LoVo (cell line): Measurements from ENCODE around the gene LCTL.
"Not testable (repeated sequence)": the region's sequence is repeated elsewhere in the genome, so short reads cannot be mapped to it uniquely, and the experiment has no call there.

Experiments used
- DNase-seq: peaks from one replicate; pipeline ENCODE4 v3.0.0-alpha.2; 2016; ENCODE audit warnings: low spot score

LCTL gene

DNA sequence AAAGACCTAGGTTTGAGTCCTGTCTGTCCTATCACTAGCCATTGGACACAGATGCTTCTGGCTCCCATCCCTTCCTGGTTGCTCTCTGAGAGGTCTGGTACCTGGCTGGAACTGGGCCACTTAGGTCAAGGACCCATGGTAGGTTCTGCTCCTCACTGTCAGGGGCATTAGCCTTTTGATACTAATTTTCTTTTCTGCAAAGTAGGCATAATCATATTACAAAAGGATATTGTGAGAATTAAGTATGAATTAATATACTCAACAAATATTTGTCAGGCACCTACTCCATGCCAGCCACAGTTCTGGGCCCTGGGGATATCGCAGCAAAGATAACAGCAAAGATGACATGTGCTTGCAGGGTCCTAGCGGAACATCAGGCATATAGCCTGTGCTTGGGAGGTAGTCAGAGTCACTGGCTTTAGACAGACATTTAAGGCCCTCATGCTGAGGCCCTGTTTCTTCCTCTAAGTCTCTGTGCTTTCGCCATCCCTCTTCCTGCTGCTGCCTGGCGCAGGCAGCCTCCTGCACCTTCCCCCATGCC, 25.6 kb upstream of the LCTL start:
- DNase-seq: no peak

DNA sequence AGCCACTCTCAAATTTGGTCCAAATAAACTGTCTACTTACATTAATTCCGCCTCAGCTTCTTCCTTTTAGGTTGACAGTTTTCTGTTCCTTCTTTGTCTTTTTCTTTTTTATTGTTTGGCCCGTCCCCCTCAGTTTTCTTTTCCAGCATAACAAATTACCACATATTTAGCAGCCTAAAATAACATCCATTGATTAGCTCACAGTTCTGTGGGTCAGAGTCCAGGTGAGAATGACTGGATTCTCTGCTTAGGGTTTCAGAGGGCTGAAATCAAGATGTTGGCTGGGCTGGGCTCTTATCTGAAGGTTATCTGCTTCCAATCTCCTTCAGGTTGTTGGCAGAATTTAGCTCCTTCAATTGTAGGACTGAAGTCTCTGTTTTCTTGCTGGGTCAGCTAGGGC, 24.6 kb upstream of the LCTL start:
- DNase-seq: no peak

DNA sequence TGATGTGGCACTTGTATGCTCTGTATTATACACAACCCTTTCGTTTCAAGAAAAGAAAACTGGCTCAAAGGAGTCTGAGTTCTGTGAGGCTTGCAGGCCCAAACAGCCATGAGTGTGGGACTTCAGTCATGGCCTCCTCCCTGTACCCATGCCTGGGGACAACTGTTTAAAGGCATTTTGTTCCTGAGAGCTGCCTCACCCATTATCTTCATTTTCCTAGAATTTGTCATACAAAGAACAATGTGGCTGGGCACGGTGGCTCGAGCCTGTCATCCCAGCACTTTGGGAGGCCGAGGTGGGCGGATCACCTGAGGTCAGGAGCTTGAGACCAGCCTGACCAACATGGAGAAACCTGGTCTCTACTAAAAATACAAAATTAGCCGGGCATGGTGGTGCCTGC, 23.6 kb upstream of the LCTL start:
- DNase-seq: not testable (repeated sequence)

DNA sequence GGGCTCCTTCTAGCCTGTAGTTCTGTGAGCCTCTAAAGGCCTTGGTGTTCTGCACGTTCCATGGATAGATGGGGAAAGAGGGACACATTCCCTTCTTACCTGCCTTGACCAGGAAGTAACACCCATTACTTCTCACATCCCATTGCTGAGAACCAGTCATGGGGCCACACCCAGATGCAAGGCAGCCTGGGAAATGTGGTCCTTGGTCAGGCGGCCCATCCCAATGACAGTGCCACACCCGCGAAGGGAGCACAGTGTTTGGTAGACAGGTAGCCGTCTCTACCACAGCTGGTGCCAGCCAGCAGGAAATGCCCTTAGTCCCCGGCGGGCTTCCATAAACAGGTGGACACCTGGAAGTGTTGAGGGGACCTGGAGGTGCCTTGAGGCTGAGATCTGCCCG, 23.2 kb upstream of the LCTL start:
- DNase-seq: no peak

DNA sequence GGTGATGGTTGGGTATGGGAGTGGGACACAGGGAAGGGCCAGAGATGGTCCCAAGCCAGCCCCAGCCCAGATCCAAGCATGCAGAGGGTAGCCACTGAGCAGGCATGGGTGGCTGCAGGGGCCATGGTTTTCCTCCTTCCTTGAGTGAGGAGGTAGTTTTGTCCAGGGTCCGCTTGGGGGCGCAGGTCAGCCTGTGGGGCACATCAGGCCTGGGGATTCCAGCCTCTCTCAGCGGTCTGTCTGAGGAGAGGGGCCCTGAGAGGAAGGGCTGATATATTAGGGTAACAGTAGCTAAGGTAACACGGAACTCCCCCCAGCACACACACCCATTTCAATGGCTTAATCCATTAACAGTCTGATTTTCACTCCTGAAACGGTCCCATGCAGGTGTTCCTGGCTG, 22.7 kb upstream of the LCTL start:
- DNase-seq: no peak

DNA sequence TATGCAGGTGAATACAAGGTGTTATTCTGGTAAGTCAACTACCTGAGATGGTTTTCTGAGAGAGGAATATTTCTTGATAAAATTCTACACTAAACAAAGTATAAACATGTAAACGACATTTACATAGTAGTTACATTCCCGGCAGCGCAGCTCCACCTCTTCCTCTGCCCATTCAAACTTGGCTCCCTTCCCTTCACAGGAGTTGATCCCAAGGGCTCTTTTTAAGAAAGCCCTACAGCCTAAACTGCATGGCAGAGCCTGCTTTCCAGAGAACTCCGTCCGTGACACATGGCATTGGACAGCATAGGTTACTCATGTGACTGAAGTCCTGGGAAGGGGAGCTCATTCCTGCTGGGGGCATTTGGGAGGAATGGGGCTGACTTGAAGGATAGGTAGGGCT, 22.0 kb upstream of the LCTL start:
- DNase-seq: no peak

DNA sequence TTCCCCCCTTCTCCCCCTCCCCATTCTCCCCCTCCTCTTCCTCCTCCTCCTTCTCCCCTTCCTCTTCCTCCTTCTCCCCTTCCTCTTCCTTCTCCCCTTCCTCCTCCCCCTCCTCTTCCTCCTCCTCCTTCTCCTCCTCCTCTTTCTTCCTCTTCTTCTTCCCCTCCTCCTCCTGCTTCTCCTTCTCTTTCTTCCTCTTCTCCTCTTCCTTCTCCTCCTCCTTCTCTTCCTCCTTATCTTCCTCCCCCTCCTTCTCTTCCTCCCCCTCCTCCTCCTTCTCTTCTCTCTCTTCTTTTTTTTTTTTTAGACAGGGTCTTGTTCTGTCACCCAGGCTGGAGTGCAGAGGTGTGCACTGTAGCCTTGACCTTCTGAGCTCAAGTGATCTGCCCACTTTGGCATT, 21.2 kb upstream of the LCTL start:
- DNase-seq: no peak

DNA sequence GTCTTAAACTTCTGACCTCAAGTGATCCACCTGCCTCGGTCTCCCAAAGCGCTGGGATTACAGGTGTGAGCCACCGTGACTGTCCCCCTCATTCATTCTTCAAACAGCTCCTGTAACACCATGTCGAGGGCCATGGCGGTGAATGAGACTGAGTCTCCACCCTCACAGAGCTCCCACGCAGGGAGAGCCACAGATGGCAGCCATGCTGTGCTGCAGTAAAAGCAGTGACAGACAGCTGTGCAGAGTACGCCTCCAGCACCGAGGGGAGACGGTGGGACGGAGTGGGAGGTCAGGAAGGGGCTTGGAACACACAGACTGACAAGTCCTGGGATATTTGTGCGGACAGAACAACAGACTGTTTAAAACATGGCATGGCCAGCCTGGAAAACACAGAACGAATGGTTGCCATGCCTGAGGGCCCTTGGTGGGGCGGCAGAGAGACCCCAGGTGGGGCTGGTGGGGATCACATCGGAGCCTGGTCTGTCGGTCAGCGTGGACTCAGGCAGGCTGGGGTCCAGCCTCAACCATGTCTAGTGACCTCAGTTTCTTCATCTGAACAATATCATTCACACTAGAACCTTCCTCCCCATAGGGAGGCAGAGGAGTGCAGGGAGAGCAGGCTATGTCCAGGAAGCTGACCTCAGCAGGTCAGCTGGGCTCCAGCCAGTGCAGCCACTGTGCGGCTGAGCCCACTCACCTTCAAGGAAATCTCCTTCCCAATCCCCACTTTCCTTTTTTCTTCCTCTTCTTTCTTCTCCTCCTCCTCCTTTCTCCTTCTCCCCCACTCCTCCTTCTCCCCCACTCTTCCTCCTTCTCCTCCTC, 20.6 kb upstream of the LCTL start:
- DNase-seq: no peak

DNA sequence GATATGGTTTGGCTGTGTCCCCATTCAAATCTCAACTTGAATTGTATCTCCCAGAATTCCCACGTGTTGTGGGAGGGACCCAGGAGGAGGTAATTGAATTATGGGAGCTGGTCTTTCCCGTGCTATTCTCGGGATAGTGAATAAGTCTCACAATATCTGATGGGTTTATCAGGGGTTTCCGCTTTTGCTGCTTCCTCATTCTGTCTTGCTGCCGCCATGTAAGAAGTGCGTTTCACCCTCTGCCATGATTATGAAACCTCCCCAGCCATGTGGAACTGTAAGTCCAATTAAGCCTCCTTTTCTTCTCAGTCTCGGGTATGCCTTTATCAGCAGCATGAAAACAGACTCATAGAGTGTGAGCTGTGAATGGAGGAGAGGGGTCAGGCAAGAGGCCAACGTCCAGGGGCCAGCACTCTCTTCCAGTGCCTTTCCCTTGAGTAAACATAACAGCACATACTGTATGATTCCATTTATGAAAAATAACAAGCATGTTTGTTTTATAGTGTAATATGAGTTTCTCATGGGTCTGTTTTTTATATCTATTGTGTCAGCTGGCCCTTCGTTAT, 16.3 kb upstream of the LCTL start:
- DNase-seq: no peak

DNA sequence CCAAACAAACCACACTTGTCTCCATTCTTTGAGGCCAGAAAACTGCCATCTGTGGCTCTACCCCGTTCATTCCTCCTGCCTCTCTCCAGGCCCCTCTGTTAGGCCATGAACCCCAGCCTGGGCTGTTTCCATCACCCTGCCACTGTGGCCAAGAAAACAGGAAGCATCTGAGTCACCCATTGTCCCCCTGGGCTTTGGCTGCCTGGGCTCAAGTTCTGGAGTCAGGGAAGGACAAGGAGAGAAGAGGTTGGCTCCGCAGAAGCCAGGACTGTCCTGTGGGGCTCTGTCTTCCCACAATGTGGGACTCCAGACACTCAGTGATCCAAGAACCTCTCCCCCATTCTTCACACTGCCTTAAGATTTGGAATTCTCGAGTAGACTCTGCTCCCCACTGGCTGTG, 14.8 kb upstream of the LCTL start:
- DNase-seq: no peak

DNA sequence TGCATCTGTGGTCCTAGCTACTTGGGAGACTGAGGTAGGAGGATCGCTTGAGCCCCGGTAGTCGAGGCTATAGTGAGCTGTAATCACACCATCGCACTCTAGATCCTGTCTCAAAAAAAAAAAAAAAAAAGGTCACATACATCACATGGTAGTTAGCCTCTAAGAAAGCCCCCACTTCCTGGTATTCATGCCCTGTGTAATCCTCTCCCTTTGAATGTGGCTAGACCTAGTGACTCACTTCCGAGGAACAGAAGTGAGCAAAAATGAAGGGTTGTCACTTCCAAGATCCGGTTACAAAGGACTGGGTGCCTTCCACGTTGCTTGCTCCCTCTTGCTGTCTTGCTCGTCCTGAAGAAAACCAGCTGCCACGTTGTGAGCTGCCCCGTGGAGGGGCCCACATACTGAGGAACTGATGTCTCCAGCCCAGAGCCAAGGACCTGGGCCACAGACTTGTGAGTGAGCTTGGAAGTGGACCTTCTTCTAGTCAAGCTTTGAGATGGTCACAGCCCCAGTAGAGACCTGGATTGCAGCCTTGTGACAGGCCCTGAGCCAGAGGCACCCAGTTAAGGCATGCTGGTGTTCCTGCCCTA, 12.6 kb upstream of the LCTL start:
- DNase-seq: no peak

DNA sequence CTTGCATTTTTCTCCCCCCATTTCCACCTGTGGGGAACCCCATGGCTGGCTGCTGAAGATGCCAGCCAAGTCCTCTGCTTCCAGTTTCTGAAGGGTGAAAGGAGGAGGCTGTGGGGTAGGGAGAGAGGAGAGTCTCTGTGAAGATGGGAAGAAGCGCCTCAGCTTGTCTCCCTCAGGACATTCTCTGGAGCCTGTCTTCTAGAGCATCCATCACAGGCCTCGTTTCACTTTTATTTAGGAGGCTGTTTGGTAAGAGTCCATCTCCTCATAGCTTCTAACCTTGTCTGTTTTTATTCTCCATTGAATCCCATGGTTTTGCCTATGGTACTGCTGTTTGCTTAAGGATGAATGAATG, 8.8 kb upstream of the LCTL start:
- no peak for DNase-seq

DNA sequence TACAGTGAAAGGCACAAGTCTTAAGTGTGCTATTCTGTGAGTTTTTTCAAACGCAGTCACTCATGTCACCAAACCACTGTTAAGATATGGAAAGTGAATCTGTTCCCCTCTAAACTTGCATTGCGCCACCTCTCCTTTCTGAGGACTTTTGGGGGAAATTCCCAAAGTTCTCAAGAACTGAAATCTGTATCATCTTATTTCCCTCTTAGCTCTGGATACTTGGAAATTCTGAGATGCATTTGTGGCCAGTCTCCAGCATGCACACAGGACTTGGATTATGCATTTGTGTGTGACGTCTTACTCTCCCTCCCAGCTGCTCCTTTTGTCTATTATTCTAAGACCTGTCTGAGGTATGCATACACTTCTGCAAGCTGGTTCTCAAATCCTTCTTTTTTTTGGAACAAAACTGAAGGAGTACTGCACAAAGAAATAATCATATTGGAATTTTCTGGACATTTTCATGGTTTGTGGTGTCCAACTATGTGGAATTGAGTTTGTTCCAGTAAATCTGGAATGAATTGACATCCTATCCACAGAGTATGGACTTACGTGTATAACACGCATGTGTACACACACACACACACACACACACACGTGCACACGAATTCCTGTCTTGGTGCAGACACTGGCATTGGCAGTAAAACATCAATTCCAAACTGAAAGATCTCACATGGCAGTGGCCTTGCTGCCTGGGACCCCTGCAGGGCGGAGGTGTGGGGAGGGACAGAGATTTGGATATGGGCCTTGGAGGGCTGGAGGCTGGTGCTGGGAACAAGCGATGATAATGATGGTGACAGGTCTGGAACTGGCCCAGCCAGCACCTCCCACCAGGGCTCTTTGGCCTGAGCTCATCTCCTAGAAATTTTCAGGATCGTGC, 8.2 kb upstream of the LCTL start:
- DNase-seq: no peak

DNA sequence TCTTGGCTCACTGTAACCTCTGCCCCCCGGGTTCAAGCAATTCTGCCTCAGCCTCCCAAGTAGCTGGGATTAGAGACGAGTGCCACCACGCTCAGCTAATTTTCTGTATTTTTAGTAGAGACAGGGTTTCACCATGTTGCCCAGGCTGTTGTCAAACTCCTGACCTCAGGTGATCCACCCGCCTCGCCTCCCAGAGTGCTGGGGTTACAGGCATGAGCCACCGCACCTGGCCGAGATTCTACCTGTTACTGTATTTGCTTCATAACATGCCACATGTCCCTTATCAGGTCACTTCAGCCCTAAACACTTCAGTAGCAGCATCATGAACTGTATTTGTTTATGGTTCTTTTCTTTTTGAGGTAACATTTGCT, 7.5 kb upstream of the LCTL start:
- DNase-seq: no peak

DNA sequence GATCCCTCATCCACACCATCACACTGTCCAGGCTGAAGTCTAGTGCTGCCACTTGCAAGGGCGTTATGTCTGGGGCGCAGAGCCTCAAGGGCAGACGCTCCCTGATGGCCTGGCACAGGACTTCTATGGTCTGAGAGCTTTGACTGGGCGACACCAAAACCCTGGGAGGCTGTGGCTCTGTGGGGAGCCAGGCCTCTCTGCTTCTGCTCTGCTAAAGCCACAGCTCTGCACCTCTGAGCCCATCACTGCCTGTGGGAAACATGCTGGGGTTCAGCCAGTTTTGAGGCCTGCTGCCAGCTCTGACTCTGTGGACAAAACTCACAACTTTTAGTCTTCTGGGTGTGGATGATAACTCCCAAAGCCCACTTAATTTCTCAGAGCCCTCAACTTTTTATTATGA, 6.3 kb upstream of the LCTL start:
- no peak for DNase-seq

DNA sequence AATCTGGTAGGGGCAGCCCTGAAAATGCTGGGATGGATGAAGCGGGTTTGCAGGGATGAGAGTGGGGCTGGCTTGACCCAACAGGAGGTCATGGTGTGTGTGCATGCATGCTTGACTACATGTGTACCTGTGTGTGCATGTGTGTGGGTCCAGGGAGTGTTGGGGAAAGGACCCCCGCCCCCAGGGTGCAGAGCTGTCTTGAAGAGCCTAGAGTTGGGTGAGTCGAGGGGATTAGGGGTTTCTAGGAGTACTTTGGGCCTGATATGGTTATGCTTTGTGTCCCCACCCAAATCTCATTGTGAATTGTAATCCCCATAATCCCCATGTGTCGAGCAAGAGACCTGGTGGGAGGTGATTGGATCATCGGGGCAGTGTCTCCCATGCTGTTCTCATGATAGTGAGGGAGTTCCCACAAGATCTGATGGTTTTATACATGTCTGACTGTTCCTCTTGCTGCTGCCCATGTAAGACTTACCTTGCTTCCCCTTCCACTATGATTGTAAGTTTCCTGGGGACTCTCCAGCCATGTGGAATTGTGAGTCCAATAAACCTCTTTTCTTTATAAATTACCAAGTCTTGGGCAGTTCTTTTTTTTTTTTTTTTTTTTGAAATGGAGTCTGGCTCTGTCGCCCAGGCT, 5.2 kb upstream of the LCTL start:
- no peak for DNase-seq

DNA sequence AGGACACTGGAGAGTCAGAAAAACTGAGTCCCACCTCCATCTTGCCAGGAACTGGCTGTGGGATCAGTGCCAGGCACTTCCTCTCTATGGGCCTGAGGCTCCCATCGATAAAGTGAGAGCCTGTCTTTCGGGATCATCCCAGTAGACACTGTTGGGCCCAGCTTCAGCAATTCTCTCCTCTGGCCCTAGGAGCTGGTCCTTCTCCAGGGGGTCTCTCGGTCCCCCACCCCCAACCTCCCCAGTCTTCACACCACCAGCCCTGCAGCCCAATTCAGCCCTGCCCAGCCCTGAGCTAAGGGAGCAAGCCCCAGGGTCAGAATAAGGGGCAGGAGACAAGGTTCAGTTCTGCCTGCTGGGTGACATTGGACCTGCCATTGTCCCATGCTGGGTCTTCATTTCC, 4.5 kb upstream of the LCTL start:
- no peak for DNase-seq

DNA sequence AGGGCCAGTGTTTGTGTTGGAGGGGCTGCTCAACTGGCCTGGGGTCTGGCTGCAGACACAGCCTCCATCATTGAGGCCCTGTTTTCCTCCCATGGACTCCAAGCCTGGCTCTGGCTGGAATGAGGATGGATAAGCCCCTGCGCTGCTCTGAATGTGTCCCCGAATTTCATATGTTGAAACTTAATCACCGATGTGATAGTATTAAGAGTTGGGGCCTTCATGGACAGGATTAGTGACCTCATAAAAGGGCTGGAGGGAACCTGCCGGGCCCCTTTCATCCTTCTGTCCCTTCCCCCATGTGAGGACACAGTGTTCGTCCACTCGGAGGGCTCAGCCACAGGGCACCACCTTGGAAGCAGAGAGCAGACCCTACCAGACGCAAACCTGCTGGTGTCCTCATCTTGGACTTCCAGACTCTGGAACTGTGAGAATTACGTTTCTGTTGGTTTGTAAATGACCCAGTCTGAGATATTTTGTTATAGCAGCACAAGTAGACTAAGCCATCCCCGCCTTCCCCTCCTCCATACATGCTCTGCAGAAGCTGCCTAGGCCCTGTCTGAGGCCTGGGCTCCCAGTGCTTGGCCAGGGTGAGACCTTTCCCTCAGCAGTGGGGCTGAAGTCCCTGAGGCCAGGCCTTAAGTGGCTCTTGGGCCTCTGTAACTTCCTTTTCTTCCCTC, 3.8 kb upstream of the LCTL start:
- no peak for DNase-seq

DNA sequence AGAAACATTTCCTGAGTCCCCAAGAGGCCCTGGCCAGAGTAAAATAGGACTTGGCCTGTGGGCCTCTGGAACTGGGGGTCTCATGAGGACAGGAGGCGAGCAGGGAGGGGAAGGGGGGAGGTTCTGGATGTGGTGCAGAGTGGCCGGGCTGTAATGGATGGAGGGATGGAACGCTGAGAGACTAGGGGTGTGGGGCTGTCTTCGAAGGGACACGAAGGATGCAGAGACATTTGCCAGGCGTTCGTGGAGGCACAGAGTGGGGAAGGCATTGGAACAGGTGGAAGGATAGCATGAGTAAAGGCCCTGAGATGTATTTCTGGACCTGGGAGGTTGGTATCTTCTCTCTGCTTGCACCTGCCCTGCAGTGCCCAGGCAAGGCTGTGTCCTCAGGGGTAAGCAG, 2.1 kb upstream of the LCTL start:
- DNase-seq: no peak

DNA sequence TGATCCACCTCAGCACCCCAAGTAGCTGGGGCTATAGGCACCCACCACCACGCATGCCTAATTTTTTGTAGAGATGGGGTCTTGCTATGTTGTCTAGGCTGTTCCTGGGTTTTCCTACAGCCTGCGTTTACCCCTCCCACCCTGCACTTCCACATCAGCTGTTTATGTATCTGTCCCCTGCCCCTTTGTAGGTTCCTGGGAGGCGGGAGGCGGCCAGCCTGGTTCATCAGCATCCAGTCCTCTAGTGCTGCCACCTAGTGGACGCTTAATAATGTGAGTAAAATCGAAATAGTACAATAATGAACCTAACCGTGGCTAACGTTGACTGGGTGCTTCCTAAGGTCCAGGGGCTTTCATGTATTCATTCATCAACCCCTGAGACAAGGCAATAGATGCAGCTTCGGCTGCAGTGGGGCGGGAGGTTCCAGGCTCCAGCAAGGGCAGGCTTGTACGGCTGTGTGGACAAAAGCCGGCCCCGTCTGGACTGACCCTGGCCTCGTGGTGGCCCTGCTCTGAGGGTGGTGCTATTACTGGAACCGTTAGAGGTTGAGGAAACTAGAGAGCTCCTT, 1.2 kb upstream of the LCTL start:
- peak; percentile 82 for DNase-seq

DNA sequence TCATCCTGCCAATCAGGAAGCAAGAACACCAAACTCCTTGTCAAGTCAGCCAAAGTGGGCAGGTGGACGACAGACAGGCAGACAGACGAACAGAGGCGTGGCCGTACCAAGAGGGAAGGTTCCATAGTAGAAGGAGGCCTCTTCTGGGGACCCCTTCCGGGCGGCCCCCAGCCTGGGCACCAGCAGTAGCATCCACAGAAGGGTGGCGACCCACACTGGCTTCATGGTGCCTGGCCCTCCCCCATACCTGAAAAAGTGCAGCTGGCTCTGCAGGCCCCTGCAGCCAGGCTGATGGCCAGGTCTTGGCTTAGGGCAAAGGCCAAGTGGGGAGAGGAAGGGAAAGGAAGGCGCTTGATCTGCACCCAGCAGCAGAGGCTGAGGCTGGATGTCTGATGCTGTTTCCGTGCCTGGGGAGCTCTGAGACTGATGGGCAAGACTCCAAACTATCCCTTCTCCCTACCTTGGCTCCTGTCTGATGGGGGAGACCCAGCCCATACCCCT, 607 bp downstream of the LCTL start:
- no peak for DNase-seq
